Measurements from ENCODE around the gene RXRA.

GRCh38 chr9:134349936-134350335, 23.7 kb downstream of the RXRA start:
- no peak for TF ChIP-seq POLR2AphosphoS5 (IDR thresholded peaks at IDR 0.05)
- TF ChIP-seq CTCF (IDR thresholded peaks at IDR 0.05) = no peak
- no peak for TF ChIP-seq POLR2A (IDR thresholded peaks at IDR 0.05)

Data from transverse colon (tissue), 4 donors.